GM12878 (cell line): ENCODE results near the gene NR6A1. TPM values are rescaled to one million over a fixed set of nuclear protein-coding genes. Genes with fewer than 3 reads are reported as not detected.

ENCODE experiments used
- ATAC-seq: fragments of 200-7000 bp; cut with Tn5 transposase; 3 replicates; pipeline ENCODE4 v1.9.1; 2020; ENCODE audit warnings: mild to moderate bottlenecking, moderate library complexity
- BruUV-seq: library from RNA; stranded (reverse); fragments of 400-500 nt; replicated peaks from 2 replicates; lab custom pipeline; 2021; lab: Mats Ljungman, UMichigan
- CTCF ChIA-PET: fragments of 300-600 bp; sonication (Branson Sonifier 250); formaldehyde crosslinking; extraction: SDS; loops from one replicate; lab custom pipeline; 2021; ENCODE audit warnings: inconsistent platforms; lab: Yijun Ruan, JAX
- POLR2A ChIA-PET: fragments of 350-600 bp; formaldehyde crosslinking; extraction: SDS; loops from one replicate; lab custom pipeline; 2021; ENCODE audit warnings: inconsistent platforms; lab: Charles Lee
- RAD21 ChIA-PET: fragments of 300-600 bp; sonication (Branson Sonifier 250); formaldehyde crosslinking; loops from one replicate; lab custom pipeline; 2023; ENCODE audit warnings: antibody characterized with exemption; ENCODE audit not compliant: unreplicated experiment; lab: Charles Lee
- SMC1A ChIA-PET: fragments of 300-600 bp; sonication (Branson Sonifier 250); formaldehyde crosslinking; loops from one replicate; lab custom pipeline; 2023; ENCODE audit not compliant: unreplicated experiment, uncharacterized antibody; lab: Charles Lee
- DNase-seq: peaks from one replicate; pipeline ENCODE4 v3.0.0-alpha.2; 2011; ENCODE audit warnings: low read depth, low spot score
- FAIRE-seq: peaks from 3 replicates; lab custom pipeline; 2011; peaks lifted over from hg19 to GRCh38; lab: Jason Lieb, UNC
- H2AFZ ChIP-seq: 2 replicates; pipeline ENCODE4 v1.6.0; 2011; ENCODE audit warnings: low read depth, low read length, control low read depth; ENCODE audit not compliant: control insufficient read depth
- H3K27ac ChIP-seq: 2 replicates; pipeline ENCODE4 v1.5.1; 2011; ENCODE audit warnings: control low read depth; ENCODE audit not compliant: control insufficient read depth, insufficient read depth
- H3K27me3 ChIP-seq, 2 experiments: replicated peaks in 1 of 2; 2 replicates each; pipeline versions ENCODE4 v1.6.0 to v1.6.1; 2011; ENCODE audit warnings: low read length in 1 of 2; ENCODE audit not compliant: control insufficient read depth in 2 of 2, insufficient read depth in 2 of 2
- H3K36me3 ChIP-seq, 2 experiments: 2 replicates each; pipeline ENCODE4 v1.5.1; 2011; ENCODE audit warnings: low read length in 1 of 2; ENCODE audit not compliant: control insufficient read depth in 2 of 2, insufficient read depth in 2 of 2
- H3K4me1 ChIP-seq: 2 replicates; pipeline ENCODE4 v1.6.1; 2011; ENCODE audit warnings: mild to moderate bottlenecking, low read length, moderate library complexity, mixed read lengths; ENCODE audit not compliant: control insufficient read depth, insufficient read depth
- H3K4me2 ChIP-seq: 2 replicates; pipeline ENCODE4 v1.6.0; 2011; ENCODE audit warnings: control low read depth; ENCODE audit not compliant: control insufficient read depth, insufficient read depth
- H3K4me3 ChIP-seq: fragments of 200-600 bp; sonication (generic); 2 replicates; pipeline ENCODE4 v1.5.1; 2016
- H3K79me2 ChIP-seq: 2 replicates; pipeline ENCODE4 v1.6.0; 2011; ENCODE audit warnings: low read length; ENCODE audit not compliant: control insufficient read depth, insufficient read depth
- H3K9ac ChIP-seq: 2 replicates; pipeline ENCODE4 v1.8.0; 2011; ENCODE audit warnings: low read length, control low read depth, mixed read lengths; ENCODE audit not compliant: control insufficient read depth, insufficient read depth
- H3K9me3 ChIP-seq: replicated peaks from 3 replicates; pipeline ENCODE4 v1.5.1; 2011; ENCODE audit warnings: mild to moderate bottlenecking, low read length; ENCODE audit not compliant: control insufficient read depth, insufficient read depth
- H4K20me1 ChIP-seq: 2 replicates; pipeline ENCODE4 v1.6.0; 2011; ENCODE audit not compliant: control insufficient read depth, insufficient read depth
- ATF2 ChIP-seq: IDR thresholded peaks from 2 replicates; pipeline ENCODE4 v1.6.1; 2012; ENCODE audit warnings: low read length, inconsistent platforms
- CHD4 ChIP-seq: fragments of 200-600 bp; sonication (generic); IDR thresholded peaks from 2 replicates; pipeline ENCODE4 v1.6.1; 2016; ENCODE audit warnings: mild to moderate bottlenecking
- IKZF1 ChIP-seq: fragments of 450-650 bp; conservative IDR thresholded peaks from 2 replicates; pipeline ENCODE4 v1.6.1; 2017; ENCODE audit warnings: antibody characterized with exemption, mild to moderate bottlenecking
- IKZF2 ChIP-seq, 2 experiments: fragments of 450-650 bp; IDR thresholded peaks; 2 replicates each; pipeline ENCODE4 v1.6.1; 2017; ENCODE audit warnings: mild to moderate bottlenecking in 2 of 2, moderate library complexity in 2 of 2
- KDM1A ChIP-seq: fragments of 200-600 bp; sonication (generic); IDR thresholded peaks from 2 replicates; pipeline ENCODE4 v1.6.1; 2016; ENCODE audit warnings: borderline replicate concordance
- KLF5 ChIP-seq: fragments of 450-650 bp; IDR thresholded peaks from 2 replicates; pipeline ENCODE4 v1.6.1; 2014; ENCODE audit warnings: mild to moderate bottlenecking; ENCODE audit not compliant: partially characterized antibody
- LARP7 ChIP-seq: fragments of 450-650 bp; IDR thresholded peaks from 2 replicates; pipeline ENCODE4 v1.6.1; 2017; ENCODE audit warnings: mild to moderate bottlenecking
- POLR2AphosphoS5 ChIP-seq: IDR thresholded peaks from 2 replicates; pipeline ENCODE4 v1.6.1; 2011; ENCODE audit warnings: mild to moderate bottlenecking, low read length, inconsistent platforms
- PRDM15 ChIP-seq: fragments of 450-650 bp; formaldehyde crosslinking; IDR thresholded peaks from 2 replicates; pipeline ENCODE4 v1.4.0; 2020; ENCODE audit warnings: mild to moderate bottlenecking, moderate library complexity
- SMAD5 ChIP-seq: IDR thresholded peaks from 2 replicates; pipeline ENCODE4 v1.6.1; 2016; ENCODE audit warnings: antibody characterized with exemption, low read depth
- SMC3 ChIP-seq: IDR thresholded peaks from 2 replicates; pipeline ENCODE4 v1.6.1; 2011; ENCODE audit warnings: low read length, improper control_type of control experiment, borderline replicate concordance
- USF1 ChIP-seq: IDR thresholded peaks from 2 replicates; pipeline ENCODE4 v1.6.1; 2011; ENCODE audit warnings: borderline replicate concordance, low read depth, mild to moderate bottlenecking, moderate library complexity, mixed read lengths, low read length; ENCODE audit not compliant: insufficient read depth; ENCODE audit errors: extremely low read length
- ZBTB11 ChIP-seq: fragments of 450-650 bp; formaldehyde crosslinking; IDR thresholded peaks from 2 replicates; pipeline ENCODE4 v1.5.0; 2022; ENCODE audit warnings: mild to moderate bottlenecking, missing genetic modification characterization
- ZNF207 ChIP-seq: fragments of 450-650 bp; IDR thresholded peaks from 2 replicates; pipeline ENCODE4 v1.6.1; 2014; ENCODE audit warnings: antibody characterized with exemption, mild to moderate bottlenecking, borderline replicate concordance
- WGBS: methylation state at CpG from one replicate; pipeline ENCODE4 v1.1.6; 2016; ENCODE audit warnings: low lambda C conversion rate; ENCODE audit not compliant: insufficient replicate concordance, insufficient coverage; ENCODE audit errors: missing lambda C conversion rate; 5-methylcytosine and 5-hydroxymethylcytosine counted together
- in situ Hi-C: fragments of 300-500 bp; cut with MboI; formaldehyde crosslinking; loops from 9 replicates; pipeline ENCODE4 v1.14.3; 2018; ENCODE audit warnings: mixed read lengths
- intact Hi-C: fragments of 100-400 bp; cut with micrococcal nuclease; formaldehyde crosslinking; loops from one replicate; pipeline ENCODE4 v1.14.2; 2022; ENCODE audit not compliant: unreplicated experiment
- polyA plus RNA-seq, 11 experiments: library from polyadenylated mRNA; depleted of rRNA in 4 of 11; unstranded in 6 of 11; stranded (reverse) in 5 of 11; fragments of >200 nt; fragmentation: Nextera tagmentation in 4 of 11; fragmentation: Illumina TruSeq in 1 of 11; extraction: Ambion mirVana in 4 of 11; extraction: Trizol in 1 of 11; gene quantifications; 1 replicate in 1 of 11; 2 replicates in 10 of 11; pipeline versions ENCODE4 v1.2.1 to v1.2.3, GENCODE V29; 2011 to 2016; ENCODE audit warnings: inconsistent platforms in 2 of 11, missing spikeins in 2 of 11, low read depth in 1 of 11
- total RNA-seq, 4 experiments: library from RNA; depleted of rRNA in 3 of 4; stranded (reverse); fragments of >200 nt in 3 of 4; fragmentation: Illumina TruSeq in 1 of 4; extraction: Trizol in 1 of 4; gene quantifications; 2 replicates each; pipeline versions ENCODE4 v1.2.1 to v1.2.3, GENCODE V29; 2013 to 2021

The NR6A1 gene
- total and polyA plus RNA-seq, 10 of the 15 experiments (the other 5 are each of a cell fraction or from before 2014, with no cell fraction given): 1.2 to 9.2 (median 4.6) TPM

- FAIRE-seq (no peak), ATAC-seq (no peak), DNase-seq (no peak)
- Histone ChIP-seq H3K9me3 (no peaks in the 10 kb centered on the region), H3K36me3 (no peaks in the 10 kb centered on the region), H3K79me2 (no peaks in the 10 kb centered on the region), H4K20me1 (no peaks in the 10 kb centered on the region), H3K27ac (no peak overlapping the region), H3K9ac (no peak overlapping the region), H2AFZ (no peak overlapping the region), H3K4me3 (no peak overlapping the region), H3K4me1 (no peaks in the 10 kb centered on the region), H3K4me2 (no peak overlapping the region), H3K27me3 (no peaks in the 10 kb centered on the region)
- WGBS: 92% methylated on average over 5 of the region's 5 CpGs
- intact Hi-C loops (no loop called here), in situ Hi-C loops (no loop called here)
- TF ChIP-seq SMC3 (no peak), POLR2AphosphoS5 (no peak), KLF5 (no peak), IKZF1 (no peak), USF1 (no peak), ZBTB11 (CRISPR knock-in tag) (no peak), ATF2 (no peak), SMAD5 (no peak), CHD4 (no peak), LARP7 (no peak), ZNF207 (no peak), IKZF2 (IDR thresholded peaks at IDR 0.05) (no peak), PRDM15 (CRISPR knock-in tag) (no peak), KDM1A (no peak)
- ChIA-PET POLR2A (no interaction called here), SMC1A (no interaction called here), RAD21 (no interaction called here), CTCF (interaction anchor here (1.5 kb wide), 1 partner anchor 22 kb away, joined by 3 read pairs; no protein-coding TSS in a partner anchor)
- BruUV-seq: no TSS peak
Observed at GRCh38 chr9:124514874-124515273, 256.2 kb downstream of the NR6A1 start.
